ENCODE measurements around the gene UMODL1. TPM values are rescaled to one million over a fixed set of nuclear protein-coding genes. Genes with fewer than 3 reads are reported as not detected.

The UMODL1 gene
- total RNA-seq, 1 experiment from 2014 or later = 0.08 TPM

DNA sequence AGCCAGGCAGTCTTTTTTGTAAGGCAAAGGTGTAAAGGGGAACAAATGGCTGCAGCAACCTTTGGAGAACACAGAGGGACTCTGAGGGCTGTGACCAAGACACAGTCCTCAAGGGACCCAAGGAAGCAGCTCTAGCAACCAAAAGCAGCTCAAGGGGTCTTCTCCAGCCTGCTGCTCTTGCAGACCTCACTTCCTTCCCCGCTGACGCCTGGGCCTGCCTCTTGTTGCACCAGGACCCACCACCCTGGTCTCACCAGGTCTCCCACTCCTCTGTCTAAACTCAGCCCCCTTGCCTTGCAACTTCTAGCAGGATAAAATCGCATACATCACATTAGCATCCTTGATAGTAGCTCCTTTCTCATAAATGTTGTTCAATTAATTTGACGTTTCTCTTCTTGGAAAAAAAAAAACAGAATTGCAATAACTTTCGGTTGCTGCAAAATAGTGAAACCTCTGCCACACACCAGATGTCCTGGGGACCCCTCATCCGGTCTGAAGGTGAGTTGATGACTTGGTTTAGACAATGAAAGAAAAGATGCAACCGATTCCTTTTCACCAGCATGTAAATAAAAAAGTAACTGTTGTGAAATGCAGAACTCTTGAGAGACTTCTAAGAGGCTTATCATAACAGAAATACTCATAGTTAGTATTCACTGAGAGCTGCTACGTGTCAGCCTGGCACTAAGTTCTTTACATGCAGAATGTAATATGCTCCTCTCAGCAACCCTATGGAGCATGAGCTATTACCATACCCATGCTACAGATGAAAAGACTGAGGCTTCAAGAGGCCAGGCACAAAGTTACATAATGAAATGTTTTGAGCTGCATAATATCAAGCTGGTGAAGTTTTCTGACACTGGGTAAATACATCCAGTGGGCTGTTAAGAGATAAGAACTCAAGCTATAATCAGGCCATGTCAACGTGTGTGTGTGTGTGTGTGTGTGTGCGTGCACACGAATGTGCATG lies 58.5 kb downstream of the UMODL1 start:
- DNase-seq (ENCODE audit: low spot score) = no peak

DNA sequence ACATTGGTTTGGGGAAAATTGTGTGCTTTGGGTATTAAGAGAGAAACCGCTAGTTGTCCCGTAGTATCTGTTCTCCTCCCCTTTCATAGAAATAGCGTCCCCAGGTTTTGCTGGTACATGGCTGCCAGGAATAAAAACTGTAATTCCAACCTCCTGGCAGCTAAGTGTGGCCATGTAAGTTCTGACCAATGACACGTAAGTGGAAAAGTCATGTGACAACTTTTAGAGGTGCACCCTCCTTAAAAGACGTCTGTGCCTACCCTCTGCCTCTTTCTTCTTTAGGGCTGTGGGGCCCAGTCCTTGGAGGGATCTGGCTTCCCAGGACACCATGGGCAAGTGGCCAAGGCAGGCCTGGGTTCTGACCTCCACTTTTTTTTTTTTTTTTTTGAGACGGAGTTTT lies 59.3 kb downstream of the UMODL1 start:
- no peak for DNase-seq (ENCODE audit: low spot score)

DNA sequence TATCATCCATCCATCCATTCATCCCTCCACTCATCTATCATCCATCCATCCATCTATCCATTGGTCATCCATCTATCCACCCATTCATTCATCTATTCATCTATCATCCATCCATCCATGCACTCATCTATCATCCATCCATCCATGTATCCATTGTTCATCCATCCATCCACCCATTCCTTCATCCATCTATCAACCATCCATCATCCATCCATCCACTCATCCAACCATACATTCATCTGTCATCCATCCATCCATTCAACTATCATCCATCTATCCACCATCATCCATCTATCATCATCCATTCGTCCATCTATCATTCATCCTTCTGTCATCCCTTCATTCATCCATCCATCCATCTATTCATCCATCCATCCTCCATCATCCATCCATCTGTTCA lies 61.1 kb downstream of the UMODL1 start:
- DNase-seq (ENCODE audit: low spot score) = no peak

DNA sequence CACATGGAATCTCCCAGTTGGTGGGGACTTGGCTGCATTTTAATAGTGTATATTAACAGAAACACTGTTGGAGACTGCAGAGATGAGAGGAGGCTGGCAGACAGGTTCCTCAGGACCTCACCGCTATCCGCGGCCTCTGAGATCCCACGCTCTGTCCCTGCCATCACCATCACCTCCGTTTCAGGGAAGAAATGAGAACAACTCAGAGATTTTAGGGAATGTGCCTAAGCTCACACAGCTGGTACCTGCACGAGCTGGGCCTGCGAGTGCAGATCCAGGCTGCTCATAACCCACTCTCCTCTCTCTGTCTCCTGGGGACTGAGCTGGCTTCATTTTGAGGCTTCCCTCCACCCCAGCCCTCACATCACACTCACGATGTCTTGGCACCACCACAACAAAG lies 62.0 kb downstream of the UMODL1 start:
- no peak for DNase-seq (ENCODE audit: low spot score)

DNA sequence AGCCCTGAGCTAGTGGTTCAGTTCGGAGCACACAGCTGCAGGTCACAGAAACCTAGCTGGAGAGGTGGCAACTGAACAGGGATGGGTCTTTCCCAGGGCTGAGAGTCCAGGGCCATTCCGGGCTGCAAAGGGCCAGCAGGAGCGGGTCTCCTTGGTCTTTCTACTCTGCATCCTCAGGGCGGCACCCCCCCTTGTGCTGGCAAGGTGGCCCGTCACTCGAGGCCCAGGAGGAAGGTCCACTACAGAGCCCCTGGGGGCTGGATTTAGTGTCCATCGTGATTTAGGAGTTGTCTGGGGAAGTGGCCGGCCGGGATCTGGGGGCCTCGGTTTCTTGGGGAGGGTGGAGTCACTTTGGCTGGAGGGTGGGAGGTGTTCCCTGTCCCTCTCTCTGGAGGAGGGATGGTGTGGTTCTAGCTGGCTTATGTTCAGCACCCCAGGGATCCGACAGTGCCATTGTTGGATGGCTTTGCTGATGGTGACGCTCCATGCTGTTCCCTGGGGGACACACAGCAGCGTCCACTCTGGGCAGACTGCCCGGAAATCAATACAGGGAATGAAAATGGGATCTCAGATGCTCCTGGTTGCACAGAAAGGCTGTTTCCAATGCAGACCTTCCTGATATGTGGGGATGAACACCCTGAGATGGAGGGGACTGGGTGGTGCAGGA lies 64.4 kb downstream of the UMODL1 start:
- DNase-seq (ENCODE audit: low spot score) = no peak

DNA sequence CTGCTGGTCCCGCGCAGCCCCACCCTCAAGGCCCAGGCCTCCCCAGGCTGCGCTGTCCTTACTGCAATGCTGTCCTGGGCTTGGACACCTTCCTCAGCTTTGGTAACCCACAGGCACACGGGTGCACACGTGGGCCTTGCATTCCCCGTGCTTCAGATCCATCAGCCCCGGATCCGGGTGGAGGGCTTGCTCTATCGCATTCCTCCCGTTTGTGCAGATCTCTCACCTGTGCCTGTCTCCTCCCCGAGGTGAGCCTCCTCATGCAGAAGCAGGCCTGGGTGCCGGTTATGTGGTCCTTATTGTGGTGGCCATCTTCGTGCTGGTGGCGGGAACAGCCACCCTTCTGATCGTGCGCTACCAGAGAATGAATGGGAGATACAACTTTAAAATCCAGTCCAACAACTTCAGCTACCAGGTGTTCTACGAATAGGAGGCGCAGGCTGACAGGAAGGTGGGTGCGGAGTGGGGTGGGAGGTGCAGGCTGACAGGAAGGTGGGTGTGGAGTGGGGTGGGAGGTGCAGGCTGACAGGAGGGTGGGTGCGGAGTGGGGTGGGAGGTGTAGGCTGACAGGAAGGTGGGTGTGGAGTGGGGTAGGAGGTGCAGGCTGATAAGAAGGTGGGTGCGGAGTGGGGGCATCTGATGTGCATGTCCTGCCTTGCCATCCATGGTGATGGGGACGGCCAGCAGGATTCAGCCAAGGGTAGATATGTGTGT lies 66.2 kb downstream of the UMODL1 start:
- no peak for DNase-seq (ENCODE audit: low spot score)

DNA sequence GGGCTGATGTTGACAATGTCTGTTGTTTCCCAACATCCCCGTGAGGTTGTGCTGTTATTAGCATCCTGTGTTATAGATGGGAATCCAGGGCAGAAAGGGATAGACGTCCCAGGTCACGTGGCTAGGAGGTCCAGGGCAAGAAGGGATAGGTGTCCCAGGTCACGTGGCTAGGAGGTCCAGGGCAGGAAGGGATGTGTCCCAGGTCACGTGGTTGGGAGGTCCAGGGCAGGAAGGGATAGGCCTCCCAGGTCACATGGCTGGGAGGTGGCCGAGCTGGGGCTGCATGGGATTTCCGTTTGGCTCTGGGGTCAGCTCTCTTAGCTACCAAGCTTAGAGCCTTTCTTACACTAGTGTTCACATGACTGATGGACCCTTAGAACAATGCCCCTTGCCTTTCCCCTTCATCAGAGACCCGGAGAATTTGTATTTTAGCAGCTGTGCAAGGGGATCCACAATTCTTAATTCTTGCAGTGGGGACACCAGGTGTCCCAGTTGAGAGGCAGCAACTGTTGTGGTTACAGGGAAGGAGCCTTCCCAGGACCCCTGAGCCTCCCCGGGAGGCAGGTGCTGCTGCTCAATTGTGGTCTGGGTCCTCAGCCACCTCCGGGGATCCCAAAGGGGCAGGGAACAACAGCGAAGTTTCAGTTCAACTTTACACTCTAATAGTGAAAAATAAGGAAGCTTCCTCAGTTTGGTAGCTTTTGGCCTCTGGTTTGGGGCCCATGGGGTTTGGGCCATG lies 69.2 kb downstream of the UMODL1 start:
- no peak for DNase-seq (ENCODE audit: low spot score)

DNA sequence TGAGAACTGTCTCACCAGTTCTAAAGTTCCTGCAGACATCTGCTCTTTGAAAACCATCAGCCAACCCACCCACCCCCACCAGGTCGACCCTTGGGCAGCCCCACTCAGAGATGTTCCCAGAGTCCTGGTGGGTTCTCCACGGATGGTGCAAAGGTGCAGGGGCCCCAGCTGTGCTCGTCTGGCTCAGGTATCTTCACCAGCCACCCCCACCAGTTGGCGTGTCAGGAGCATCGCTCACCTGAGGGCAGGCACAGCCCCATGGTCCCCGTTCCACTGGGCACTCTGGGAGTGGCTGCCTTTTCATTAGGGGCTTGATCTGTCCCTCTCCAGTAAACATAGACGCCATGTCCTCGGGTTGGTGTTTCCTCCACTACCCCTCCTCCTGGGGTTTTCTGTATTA lies 70.5 kb downstream of the UMODL1 start:
- DNase-seq (ENCODE audit: low spot score) = no peak

DNA sequence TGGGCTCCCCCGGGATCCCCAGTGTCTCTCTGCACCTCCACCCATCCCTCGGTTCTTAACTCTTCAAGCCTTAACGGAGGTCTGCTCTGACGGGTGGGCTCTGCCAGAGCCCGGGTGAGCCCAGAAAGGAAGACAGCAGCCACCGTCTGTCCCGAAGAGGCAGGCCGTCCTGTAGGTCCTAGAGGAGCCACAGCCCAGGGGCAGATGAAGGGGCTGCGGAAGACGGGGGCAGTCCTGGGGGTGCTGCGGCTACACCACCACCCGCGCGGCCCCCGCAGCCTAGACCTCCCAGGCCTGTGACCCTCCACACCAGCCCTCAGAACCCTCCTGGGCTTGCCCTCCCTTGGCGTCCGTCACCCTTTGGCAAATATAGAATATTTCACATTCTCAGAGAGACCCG lies 71.0 kb downstream of the UMODL1 start:
- DNase-seq (ENCODE audit: low spot score) = no peak

DNA sequence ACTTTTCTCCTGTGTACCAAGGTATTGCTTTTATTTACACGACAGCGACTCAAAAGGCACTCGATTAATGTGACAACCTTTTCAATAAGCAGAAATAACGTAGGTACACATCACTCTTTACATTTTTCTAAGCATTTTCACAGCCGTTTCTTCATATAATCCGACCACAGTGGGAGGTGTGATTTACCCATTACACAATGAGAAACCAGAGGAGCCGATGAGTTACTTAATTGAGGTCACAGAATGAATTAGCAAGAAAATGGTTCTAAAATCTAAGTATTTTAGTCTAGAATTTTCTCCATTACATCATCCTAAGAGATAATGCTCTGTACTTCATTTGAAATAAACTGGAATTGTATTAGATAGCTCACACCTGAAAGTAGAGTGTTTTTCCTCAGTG lies 71.5 kb downstream of the UMODL1 start:
- DNase-seq (ENCODE audit: low spot score) = no peak

DNA sequence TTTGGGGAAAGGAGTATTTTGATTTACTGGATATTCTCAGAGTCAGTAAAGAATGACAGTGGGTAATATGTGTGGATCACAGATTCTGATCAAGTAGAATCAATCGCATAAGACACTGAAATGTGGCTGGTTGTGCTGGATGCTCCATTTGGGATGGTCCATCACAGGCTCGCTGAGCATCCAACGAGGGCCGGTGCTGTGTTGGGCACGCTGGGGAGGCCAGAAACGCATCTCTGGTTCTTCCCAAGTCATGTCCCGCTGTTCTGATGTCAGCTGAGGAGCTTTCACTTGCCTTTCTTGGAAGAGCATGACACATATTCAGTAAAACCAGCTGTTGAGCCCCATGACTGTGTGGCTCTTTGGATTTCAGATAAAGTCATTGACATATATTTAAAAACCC lies 72.0 kb downstream of the UMODL1 start:
- no peak for DNase-seq (ENCODE audit: low spot score)

DNA sequence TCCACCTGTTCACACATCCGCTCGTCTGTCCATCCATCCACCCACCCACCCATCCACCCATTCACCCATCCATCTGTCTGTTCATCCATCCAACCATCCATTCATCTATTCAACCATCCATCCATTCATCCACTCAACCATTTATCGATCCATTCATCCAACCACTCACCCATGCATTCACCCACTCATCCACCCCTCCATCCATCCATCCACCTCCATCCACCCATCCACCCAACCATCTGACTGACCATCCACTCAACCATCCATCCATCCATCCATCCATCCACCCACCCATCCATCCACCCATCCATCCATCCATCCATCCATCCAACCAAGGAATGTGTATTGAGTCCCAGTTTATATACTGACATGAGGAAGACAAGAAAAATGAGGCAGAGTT lies 73.1 kb downstream of the UMODL1 start:
- DNase-seq (ENCODE audit: low spot score) = no peak

DNA sequence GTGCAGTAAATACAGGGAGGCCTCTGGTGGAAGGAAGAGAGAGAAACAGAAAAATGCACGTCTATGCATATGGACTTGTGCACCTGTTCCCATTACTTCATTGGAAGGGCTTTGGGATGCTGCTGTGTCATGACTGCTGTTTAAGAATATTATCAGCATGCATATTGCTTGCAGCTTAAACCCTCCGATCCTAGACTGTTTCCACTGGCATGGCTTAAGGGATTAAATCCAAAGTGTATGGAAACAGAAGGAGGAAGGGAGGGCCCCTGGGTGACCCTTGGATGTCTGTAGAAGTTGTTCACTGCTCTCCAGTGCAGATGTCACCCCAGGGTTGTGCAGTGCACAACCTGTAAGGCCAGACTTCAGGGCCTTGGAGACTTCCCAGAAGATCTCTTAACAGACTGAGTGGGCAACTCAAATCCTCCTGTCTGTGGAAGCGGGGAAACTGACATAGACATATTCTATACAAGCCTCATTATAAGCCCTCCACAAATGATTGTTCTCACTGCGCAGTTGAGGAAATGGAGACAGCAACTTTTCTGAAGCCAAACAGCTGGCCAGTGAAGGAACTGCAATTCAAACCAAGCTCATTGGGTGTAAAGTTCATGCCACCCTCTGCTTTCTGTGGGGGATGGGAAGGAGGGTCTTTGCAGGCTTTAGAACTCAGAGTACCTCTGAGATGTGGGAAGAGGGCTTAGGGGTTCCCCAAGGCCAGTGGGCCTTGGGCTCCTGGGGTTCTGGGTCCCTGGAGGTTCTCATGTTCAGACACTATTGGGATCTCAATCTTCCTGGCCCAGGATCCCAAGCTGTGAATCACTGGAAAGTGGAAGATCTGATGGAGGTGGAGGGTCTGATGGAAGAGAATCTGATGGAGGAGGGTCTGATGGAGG lies 73.8 kb downstream of the UMODL1 start:
- DNase-seq (ENCODE audit: low spot score) = no peak

DNA sequence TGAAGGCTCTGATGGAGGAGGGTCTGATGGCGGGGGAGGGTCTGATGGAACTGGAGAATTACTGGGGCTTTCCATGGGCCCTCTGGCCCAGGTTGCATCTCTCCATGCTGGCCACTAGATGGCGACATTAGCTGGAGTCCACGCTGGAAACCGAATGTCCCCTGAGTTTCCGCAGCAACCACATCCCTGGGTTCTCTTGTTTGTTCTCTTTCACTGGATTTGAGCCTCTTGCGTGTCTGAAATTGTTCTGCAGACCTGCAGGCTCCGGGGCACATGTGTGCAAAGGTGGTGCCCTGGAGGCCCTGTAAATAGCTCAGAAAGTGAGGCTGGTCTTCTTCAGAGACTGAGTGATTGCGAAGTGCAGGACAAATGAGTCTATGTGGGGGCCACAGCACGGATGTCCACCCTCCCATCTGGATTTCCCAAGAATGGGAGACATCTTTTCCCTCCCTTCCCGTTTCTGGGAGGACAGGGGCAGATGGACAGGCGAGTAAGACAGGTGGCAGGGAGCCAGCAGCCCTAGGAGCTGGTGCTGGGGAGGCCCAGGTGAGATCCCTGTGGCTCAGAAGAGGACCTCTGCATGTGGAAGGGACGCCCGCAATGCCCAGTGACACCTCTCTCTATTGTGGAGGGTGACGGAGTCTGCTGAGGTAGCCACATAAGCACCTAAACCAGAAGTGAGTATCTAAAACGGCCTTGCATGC lies 74.6 kb downstream of the UMODL1 start:
- peak; percentile 41 for DNase-seq (ENCODE audit: low spot score)

DNA sequence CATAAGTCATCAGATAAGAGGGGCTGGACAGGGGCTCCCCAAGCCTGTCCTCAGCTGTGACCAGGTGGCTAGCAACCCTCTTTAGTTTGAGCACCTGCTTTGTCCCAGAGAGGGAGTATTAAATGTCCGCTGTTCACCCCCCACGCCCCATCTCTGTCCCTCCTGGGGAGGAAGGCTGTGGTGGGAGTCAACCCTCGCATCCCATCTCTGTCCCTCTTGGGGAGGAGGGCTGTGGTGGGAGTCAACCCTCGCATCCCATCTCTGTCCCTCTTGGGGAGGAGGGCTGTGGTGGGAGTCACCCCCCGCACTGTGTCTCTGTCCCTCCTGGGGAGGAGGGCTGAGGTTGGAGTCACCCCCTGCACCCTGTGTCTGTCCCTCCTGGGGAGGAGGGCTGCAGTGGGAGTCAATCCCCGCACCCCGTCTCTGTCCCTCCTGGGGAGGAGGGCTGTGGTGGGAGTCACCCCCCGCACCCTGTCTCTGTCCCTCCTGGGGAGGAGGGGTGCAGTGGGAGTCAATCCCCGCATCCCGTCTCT lies 75.2 kb downstream of the UMODL1 start:
- DNase-seq (ENCODE audit: low spot score) = no peak

DNA sequence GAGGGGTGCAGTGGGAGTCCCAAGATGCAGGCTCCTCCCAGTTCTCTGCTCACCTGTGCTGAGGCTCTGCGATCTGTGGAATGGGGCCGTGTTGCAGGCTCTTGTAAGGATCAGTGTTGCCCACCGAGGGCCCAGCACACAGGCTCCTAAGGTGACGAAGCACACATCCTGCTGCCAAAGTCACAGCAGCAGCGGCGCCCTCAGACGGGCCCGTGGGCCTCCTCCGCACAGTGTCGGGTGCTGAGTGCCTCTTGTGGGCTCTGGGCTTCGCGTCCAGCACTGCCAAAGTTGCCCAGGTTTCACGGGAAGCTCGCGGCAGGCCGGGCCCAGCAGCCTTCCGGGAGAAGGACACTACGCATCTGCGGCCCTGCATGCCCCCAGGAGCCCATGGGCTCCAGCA lies 75.7 kb downstream of the UMODL1 start:
- DNase-seq (ENCODE audit: low spot score) = no peak

DNA sequence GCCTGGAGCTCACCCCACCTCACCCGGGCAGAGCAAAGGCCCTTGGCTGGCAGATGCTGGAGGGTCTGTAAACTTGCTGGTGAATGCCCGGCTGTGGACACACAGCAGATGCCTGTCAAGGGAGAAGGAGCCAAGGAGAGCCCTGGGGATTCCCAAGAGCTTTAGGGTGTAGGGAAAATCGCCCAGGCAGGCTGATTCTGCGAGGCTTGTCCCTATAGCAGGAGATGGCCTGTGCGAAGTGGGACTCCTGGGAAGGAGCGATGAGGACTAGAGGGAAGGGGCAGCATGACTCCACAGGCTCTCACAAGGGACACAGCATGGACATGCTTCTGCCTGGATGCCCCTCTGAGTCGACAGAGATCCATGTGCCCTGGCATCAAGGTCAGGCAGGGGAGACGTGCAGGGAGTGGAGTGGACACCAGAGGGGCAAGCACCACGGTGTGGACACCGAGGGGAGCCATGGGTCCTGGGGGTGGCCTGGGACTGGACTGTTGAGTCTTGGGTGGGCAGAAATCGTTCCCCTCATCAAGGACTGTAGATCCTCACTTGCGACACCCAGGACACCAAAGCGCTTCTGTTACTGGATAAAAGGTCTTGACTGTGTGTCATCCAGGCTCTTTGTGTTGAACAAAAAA lies 76.4 kb downstream of the UMODL1 start:
- no peak for DNase-seq (ENCODE audit: low spot score)

DNA sequence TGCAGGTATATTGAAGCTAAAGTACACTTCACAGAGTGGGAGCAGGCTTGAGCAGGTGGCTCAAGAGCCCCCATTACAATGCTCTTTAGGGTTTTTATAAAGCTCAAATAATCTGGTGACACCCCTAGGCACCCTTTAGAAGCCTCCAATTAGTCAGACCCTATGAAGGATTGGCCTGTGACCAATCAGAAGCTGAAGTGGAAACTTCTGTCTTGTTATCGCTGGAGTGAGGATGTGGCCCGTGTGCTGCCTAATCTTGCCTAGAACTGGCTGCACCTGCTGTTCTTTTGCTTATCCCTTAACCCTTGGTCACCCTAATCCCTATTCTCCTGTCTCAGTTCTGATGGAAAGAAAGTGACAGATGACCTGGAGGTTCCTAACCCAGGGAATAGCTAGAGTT lies 77.0 kb downstream of the UMODL1 start:
- no peak for DNase-seq (ENCODE audit: low spot score)

DNA sequence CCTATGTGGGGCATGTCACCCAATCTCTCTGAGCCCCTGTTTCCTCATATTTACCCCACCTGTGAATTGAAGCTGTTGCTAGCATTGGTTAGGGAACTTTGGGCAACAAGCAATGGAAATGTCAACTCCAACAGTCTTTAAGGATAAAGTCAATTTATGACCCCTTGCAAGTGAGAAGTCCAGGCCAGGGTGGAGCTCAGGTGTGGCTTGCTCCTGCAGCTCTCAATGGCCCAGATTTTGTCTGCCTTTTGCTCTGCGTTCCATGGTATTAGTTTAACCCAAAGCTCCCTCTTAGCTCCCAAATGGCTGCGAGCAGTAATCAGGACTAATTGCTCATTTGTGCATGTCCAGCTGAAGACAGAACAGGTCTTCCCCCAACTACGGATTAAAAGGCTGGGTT lies 77.5 kb downstream of the UMODL1 start:
- DNase-seq (ENCODE audit: low spot score) = no peak
